ENCODE measurements around the gene CASKIN1.
"Not testable (repeated sequence)": the region's sequence is repeated elsewhere in the genome, so short reads cannot be mapped to it uniquely, and the experiment has no call there.

Gene CASKIN1

GRCh38 chr16:2142942-2143877 is 53.2 kb downstream of the CASKIN1 start:
- no peak for DNase-seq (ENCODE audit: low read depth)
- no peak overlapping the region for H3K4me3 ChIP-seq (ENCODE audit: low read depth, low read length)
- in situ Hi-C loops (cut with HindIII; ENCODE audit: low sequenced_read_pairs), result no loop called here
- TF ChIP-seq, protein P1, sequence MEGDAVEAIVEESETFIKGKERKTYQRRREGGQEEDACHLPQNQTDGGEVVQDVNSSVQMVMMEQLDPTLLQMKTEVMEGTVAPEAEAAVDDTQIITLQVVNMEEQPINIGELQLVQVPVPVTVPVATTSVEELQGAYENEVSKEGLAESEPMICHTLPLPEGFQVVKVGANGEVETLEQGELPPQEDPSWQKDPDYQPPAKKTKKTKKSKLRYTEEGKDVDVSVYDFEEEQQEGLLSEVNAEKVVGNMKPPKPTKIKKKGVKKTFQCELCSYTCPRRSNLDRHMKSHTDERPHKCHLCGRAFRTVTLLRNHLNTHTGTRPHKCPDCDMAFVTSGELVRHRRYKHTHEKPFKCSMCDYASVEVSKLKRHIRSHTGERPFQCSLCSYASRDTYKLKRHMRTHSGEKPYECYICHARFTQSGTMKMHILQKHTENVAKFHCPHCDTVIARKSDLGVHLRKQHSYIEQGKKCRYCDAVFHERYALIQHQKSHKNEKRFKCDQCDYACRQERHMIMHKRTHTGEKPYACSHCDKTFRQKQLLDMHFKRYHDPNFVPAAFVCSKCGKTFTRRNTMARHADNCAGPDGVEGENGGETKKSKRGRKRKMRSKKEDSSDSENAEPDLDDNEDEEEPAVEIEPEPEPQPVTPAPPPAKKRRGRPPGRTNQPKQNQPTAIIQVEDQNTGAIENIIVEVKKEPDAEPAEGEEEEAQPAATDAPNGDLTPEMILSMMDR (IDR thresholded peaks at IDR 0.05; ENCODE audit: low read depth, low read length, missing control alignments), result no peak

GRCh38 chr16:2135770-2136490 is 60.5 kb downstream of the CASKIN1 start, which contains the start of gene PKD1:
PKD1 (minus strand) TSS chr16:2135898; CDS start chr16:2135689, 209 bp downstream.
- DNase-seq (ENCODE audit: low read depth), result peak; percentile 78
- H3K4me3 ChIP-seq (ENCODE audit: low read depth, low read length), result peak within 1 kb of the TSS; percentile 50
- in situ Hi-C loops (cut with HindIII; ENCODE audit: low sequenced_read_pairs), result not testable (repeated sequence)

- DNase-seq (ENCODE audit: low read depth); in situ Hi-C loops (cut with HindIII; ENCODE audit: low sequenced_read_pairs): not testable (repeated sequence)
- H3K4me3 ChIP-seq (ENCODE audit: low read depth, low read length), result peak overlapping the region; percentile 50
These were observed 61.3 kb downstream of the CASKIN1 start for GRCh38 chr16:2135071-2135470.

GRCh38 chr16:2133797-2134196 is 62.6 kb downstream of the CASKIN1 start:
- H3K4me3 ChIP-seq (ENCODE audit: low read depth, low read length), result peak overlapping the region; percentile 18
- DNase-seq (ENCODE audit: low read depth); in situ Hi-C loops (cut with HindIII; ENCODE audit: low sequenced_read_pairs): not testable (repeated sequence)

GRCh38 chr16:2129890-2130447 is 66.4 kb downstream of the CASKIN1 start:
- H3K4me3 ChIP-seq (ENCODE audit: low read depth, low read length); in situ Hi-C loops (cut with HindIII; ENCODE audit: low sequenced_read_pairs); DNase-seq (ENCODE audit: low read depth): not testable (repeated sequence)

- H3K4me3 ChIP-seq (ENCODE audit: low read depth, low read length); DNase-seq (ENCODE audit: low read depth); in situ Hi-C loops (cut with HindIII; ENCODE audit: low sequenced_read_pairs): not testable (repeated sequence)
These were observed 67.2 kb downstream of the CASKIN1 start for GRCh38 chr16:2129251-2129650.

- in situ Hi-C loops (cut with HindIII; ENCODE audit: low sequenced_read_pairs); DNase-seq (ENCODE audit: low read depth); H3K4me3 ChIP-seq (ENCODE audit: low read depth, low read length): not testable (repeated sequence)
These were observed 68.7 kb downstream of the CASKIN1 start for GRCh38 chr16:2127630-2128280.
